DLD1 (cell line): ENCODE results near the gene ZPR1.
"Not testable (repeated sequence)": the region's sequence is repeated elsewhere in the genome, so short reads cannot be mapped to it uniquely, and the experiment has no call there.

Experiments
- in situ Hi-C: cut with HindIII; loops from 2 replicates; pipeline ENCODE4 v1.10.0; 2017; ENCODE audit warnings: low sequenced_read_pairs

The ZPR1 gene

GRCh38 chr11:116787786-116788486 lies at the start of gene ZPR1:
ZPR1 (minus strand) TSS chr11:116788023; CDS start chr11:116787990, 33 bp downstream.
- in situ Hi-C loops = no loop called here

- in situ Hi-C loops = no loop called here
These were observed 48.8 kb upstream of the ZPR1 start for GRCh38 chr11:116836632-116836991.

- in situ Hi-C loops = no loop called here
These were observed 48.2 kb upstream of the ZPR1 start for GRCh38 chr11:116835791-116836631.

GRCh38 chr11:116835042-116835772 lies 47.4 kb upstream of the ZPR1 start:
- in situ Hi-C loops = no loop called here

- in situ Hi-C loops = not testable (repeated sequence)
These were observed 46.8 kb upstream of the ZPR1 start for GRCh38 chr11:116834535-116835041.

GRCh38 chr11:116833816-116834534 lies 46.2 kb upstream of the ZPR1 start:
- in situ Hi-C loops = no loop called here

GRCh38 chr11:116833491-116833815 lies 45.6 kb upstream of the ZPR1 start:
- in situ Hi-C loops = no loop called here

GRCh38 chr11:116832350-116833290 lies 44.8 kb upstream of the ZPR1 start:
- in situ Hi-C loops = no loop called here

- in situ Hi-C loops = no loop called here
These were observed 44.0 kb upstream of the ZPR1 start for GRCh38 chr11:116831790-116832349.

- in situ Hi-C loops = no loop called here
These were observed 42.5 kb upstream of the ZPR1 start for GRCh38 chr11:116830184-116830912.

GRCh38 chr11:116829525-116830183 lies 41.8 kb upstream of the ZPR1 start, which contains the start of gene APOC3:
APOC3 (plus strand) TSS chr11:116829907; CDS start chr11:116830583, 676 bp downstream.
- in situ Hi-C loops = no loop called here

GRCh38 chr11:116828632-116829524 lies 41.1 kb upstream of the ZPR1 start:
- in situ Hi-C loops = no loop called here

- in situ Hi-C loops = no loop called here
These were observed 39.6 kb upstream of the ZPR1 start for GRCh38 chr11:116827461-116827860.

- in situ Hi-C loops = no loop called here
These were observed 39.1 kb upstream of the ZPR1 start for GRCh38 chr11:116826751-116827431.

- in situ Hi-C loops = no loop called here
These were observed 38.3 kb upstream of the ZPR1 start for GRCh38 chr11:116825854-116826750.

- in situ Hi-C loops = no loop called here
These were observed 37.6 kb upstream of the ZPR1 start for GRCh38 chr11:116825434-116825833.
